ENCODE measurements around the gene SCFD2.

DNA sequence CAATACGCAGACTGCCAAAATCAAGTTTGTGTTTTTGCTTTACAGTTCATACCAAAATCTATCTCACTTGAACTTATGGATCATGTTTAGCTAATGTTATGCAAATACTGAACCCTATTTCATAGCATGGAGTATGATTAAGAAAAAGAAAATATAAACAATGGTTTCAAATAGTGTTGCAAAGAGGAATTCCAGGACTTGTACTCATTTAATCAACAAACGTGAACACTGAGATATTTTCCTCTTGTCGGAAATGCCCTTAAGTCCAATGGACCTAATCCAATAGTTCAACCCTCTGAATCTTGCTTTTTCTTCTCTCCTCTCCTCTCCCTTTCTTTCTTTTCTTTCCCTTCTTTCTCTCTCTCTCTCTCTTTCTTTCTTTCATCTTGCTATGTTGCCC, 473.0 kb downstream of the SCFD2 start:
- TF ChIP-seq TAF1 (IDR thresholded peaks at IDR 0.05; ENCODE audit: borderline replicate concordance, insufficient read depth, low read length) (no peak), POLR2AphosphoS5 (IDR thresholded peaks at IDR 0.05; ENCODE audit: low read depth, low read length) (no peak), SIN3A (IDR thresholded peaks at IDR 0.05; ENCODE audit: borderline replicate concordance, insufficient read depth, low read length) (no peak)

Data from PFSK-1 (cell line).